ENCODE results near the gene SLC37A4.
A peak's percentile ranks its signal among the peaks of the same experiment; 100 is the strongest.

SLC37A4 gene

DNA sequence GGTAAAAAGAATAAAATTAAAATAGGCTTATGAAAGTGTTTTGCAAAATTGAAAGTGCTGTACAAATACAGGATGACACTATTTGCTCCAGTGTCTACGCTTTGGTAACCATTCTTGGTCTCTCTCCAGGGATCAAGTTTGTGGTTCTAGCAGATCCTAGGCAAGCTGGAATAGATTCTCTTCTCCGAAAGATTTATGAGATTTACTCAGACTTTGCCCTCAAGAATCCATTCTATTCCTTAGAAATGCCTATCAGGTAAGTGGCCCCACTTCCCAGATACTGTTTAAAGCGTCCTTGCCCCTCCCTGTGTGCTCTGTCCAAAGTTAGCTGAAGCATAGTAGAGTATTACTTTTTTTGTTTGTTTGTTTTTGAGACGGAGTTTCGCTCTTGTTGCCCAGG lies 9.0 kb downstream of the SLC37A4 start:
- no peak for TF ChIP-seq TEAD4 (IDR thresholded peaks at IDR 0.05)

DNA sequence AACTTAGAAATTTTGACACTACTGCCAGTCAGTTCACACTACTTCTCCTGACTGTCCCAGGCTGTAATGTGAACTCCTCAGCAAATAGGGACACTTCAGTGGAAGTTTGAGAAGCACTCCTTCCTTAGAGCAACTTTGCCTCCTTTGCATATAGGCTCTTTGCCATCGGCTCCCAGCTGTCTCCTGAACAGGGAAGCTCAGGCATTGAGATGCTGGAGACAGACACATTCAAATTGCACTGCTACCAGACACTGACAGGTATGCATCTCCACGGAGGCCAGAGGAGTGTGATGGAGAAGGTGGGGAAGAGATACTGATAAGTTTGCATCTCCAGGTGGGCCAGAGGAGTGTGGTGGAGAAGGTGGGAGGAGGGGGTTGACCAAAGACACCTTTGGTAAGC lies 10.7 kb downstream of the SLC37A4 start:
- no peak for TF ChIP-seq NFIC (IDR thresholded peaks at IDR 0.05)

DNA sequence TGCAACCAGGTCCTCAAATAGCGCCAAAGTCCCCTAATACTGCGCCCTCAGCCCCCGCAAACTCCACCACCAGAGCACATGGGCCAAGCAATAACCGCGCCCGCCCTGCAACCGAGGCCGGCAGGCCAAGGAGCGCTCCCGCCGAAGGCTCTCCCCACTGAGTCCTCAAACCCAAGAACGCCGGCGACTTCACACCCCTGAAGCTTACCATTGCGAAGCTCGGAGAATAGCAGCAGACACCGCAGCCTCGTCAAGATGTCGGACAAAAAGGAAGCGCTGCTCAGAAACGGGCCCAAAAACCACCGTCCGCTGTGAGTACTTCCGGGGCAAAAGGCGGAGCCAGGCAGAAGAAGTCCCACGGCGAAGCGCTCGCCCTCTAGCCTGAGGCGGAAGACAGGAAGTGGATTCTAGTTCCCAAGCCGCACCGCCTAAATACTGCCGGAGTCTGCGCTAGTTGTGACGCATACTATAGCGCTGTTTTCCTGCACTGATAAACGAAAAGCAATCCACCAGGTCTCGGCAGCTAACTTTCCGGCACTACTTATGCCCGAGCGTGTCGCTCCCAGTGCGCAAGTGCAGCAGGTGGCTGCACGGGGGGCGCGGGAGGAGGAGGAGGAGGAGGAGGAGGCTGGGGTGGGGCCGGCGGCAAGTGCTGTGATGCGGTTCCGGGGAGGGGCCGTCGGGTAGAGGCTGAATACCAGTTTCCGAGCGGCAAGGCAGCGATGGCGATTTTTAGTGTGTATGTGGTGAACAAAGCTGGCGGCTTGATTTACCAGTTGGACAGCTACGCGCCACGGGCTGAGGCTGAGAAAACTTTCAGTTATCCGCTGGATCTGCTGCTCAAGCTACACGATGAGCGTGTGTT lies 12.4 kb downstream of the SLC37A4 start, which contains the start of the genes RPS25 and TRAPPC4:
RPS25 (minus strand) TSS at position 270 of the 865 bp plus-strand sequence; CDS start at position 211, 59 bp downstream.
TRAPPC4 (plus strand) TSS at position 693 of the 865 bp plus-strand sequence; CDS start at position 723, 30 bp downstream.
- TF ChIP-seq TEAD4 (IDR thresholded peaks at IDR 0.05) (0 out of 2 replicates have a peak, but pooled peaks have one; percentile 7), TCF12 (IDR thresholded peaks at IDR 0.05; ENCODE audit: low read depth) (peak; percentile 43), EP300 (IDR thresholded peaks at IDR 0.05; ENCODE audit: borderline replicate concordance) (no peak), FOXM1 (IDR thresholded peaks at IDR 0.05; ENCODE audit: borderline replicate concordance, low read depth) (no peak), CREB1 (IDR thresholded peaks at IDR 0.05; ENCODE audit: low read depth) (peak; percentile 42; the same call in 1 of the 2 replicates), RAD21 (IDR thresholded peaks at IDR 0.05; ENCODE audit: low read depth) (no peak), NFIC (IDR thresholded peaks at IDR 0.05) (no peak; the same call in 1 of the 2 replicates), EGR1 (IDR thresholded peaks at IDR 0.05) (peak; percentile 47; the same call in 1 of the 2 replicates), TAF1 (IDR thresholded peaks at IDR 0.05; ENCODE audit: low read depth) (peak; percentile 81), YY1 (IDR thresholded peaks at IDR 0.05; ENCODE audit: low read depth) (peak; percentile 90), CEBPB (IDR thresholded peaks at IDR 0.05) (no peak), ZBTB7A (IDR thresholded peaks at IDR 0.05; ENCODE audit: low read depth) (no peak)
- TF ChIP-seq, protein P1, sequence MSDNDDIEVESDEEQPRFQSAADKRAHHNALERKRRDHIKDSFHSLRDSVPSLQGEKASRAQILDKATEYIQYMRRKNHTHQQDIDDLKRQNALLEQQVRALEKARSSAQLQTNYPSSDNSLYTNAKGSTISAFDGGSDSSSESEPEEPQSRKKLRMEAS (IDR thresholded peaks at IDR 0.05), result peak; percentile 88
- TF ChIP-seq, protein P2, sequence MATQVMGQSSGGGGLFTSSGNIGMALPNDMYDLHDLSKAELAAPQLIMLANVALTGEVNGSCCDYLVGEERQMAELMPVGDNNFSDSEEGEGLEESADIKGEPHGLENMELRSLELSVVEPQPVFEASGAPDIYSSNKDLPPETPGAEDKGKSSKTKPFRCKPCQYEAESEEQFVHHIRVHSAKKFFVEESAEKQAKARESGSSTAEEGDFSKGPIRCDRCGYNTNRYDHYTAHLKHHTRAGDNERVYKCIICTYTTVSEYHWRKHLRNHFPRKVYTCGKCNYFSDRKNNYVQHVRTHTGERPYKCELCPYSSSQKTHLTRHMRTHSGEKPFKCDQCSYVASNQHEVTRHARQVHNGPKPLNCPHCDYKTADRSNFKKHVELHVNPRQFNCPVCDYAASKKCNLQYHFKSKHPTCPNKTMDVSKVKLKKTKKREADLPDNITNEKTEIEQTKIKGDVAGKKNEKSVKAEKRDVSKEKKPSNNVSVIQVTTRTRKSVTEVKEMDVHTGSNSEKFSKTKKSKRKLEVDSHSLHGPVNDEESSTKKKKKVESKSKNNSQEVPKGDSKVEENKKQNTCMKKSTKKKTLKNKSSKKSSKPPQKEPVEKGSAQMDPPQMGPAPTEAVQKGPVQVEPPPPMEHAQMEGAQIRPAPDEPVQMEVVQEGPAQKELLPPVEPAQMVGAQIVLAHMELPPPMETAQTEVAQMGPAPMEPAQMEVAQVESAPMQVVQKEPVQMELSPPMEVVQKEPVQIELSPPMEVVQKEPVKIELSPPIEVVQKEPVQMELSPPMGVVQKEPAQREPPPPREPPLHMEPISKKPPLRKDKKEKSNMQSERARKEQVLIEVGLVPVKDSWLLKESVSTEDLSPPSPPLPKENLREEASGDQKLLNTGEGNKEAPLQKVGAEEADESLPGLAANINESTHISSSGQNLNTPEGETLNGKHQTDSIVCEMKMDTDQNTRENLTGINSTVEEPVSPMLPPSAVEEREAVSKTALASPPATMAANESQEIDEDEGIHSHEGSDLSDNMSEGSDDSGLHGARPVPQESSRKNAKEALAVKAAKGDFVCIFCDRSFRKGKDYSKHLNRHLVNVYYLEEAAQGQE (IDR thresholded peaks at IDR 0.05; ENCODE audit: low read depth), result peak; percentile 11; the same call in 1 of the 2 replicates
- TF ChIP-seq, protein P3, sequence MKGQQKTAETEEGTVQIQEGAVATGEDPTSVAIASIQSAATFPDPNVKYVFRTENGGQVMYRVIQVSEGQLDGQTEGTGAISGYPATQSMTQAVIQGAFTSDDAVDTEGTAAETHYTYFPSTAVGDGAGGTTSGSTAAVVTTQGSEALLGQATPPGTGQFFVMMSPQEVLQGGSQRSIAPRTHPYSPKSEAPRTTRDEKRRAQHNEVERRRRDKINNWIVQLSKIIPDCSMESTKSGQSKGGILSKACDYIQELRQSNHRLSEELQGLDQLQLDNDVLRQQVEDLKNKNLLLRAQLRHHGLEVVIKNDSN (IDR thresholded peaks at IDR 0.05), result no peak

DNA sequence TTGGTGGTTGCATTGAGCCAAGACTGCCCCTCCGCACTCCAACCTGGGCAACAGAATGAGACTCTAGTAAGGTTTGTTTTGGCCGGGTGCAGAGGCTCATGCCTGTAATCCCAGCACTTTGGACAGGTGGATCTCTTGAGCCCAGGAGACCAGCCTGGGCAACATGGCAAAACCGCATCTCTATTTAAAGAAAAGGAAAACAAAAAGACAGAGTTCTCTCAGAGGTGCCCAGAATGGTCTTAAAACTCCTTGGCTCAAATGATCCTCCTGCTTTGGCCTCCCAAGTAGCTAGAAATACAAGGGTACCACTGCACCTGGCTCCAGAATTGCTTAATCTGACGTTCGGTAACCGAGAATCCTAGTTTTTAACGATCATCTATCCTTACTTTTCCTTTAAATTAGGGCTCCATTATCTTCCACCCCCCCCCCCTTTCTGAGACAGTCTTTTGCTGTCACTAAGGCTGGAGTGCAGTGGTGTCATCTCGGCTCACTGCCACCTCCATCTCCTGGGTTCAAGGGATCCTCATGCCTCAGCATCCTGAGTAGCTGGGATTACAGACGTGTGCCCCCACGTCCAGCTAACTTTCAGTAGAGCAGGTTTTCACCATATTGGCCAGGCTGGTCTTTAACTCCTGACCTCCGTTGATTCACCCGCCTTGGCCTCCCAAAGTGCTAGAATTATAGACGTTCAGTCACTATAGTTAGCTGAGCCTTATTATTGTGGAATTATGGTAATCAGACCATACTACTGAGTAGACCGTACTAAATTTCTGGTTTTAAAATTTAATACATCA lies 14.3 kb downstream of the SLC37A4 start:
- no peak for TF ChIP-seq TEAD4 (IDR thresholded peaks at IDR 0.05)
- TF ChIP-seq NFIC (IDR thresholded peaks at IDR 0.05), result no peak
- no peak for TF ChIP-seq CEBPB (IDR thresholded peaks at IDR 0.05)
- TF ChIP-seq CREB1 (IDR thresholded peaks at IDR 0.05; ENCODE audit: low read depth), result no peak
- TF ChIP-seq RAD21 (IDR thresholded peaks at IDR 0.05; ENCODE audit: low read depth), result no peak
- no peak for TF ChIP-seq EP300 (IDR thresholded peaks at IDR 0.05; ENCODE audit: borderline replicate concordance)
- TF ChIP-seq, protein P1 (IDR thresholded peaks at IDR 0.05), result no peak
- no peak for TF ChIP-seq ZBTB7A (IDR thresholded peaks at IDR 0.05; ENCODE audit: low read depth)
- no peak for TF ChIP-seq FOXM1 (IDR thresholded peaks at IDR 0.05; ENCODE audit: borderline replicate concordance, low read depth)
- no peak for TF ChIP-seq EGR1 (IDR thresholded peaks at IDR 0.05)
- TF ChIP-seq, protein P3 (IDR thresholded peaks at IDR 0.05), result no peak
- no peak for TF ChIP-seq TAF1 (IDR thresholded peaks at IDR 0.05; ENCODE audit: low read depth)
- TF ChIP-seq TCF12 (IDR thresholded peaks at IDR 0.05; ENCODE audit: low read depth), result no peak
- TF ChIP-seq YY1 (IDR thresholded peaks at IDR 0.05; ENCODE audit: low read depth), result no peak
- TF ChIP-seq, protein P2 (IDR thresholded peaks at IDR 0.05; ENCODE audit: low read depth), result no peak

DNA sequence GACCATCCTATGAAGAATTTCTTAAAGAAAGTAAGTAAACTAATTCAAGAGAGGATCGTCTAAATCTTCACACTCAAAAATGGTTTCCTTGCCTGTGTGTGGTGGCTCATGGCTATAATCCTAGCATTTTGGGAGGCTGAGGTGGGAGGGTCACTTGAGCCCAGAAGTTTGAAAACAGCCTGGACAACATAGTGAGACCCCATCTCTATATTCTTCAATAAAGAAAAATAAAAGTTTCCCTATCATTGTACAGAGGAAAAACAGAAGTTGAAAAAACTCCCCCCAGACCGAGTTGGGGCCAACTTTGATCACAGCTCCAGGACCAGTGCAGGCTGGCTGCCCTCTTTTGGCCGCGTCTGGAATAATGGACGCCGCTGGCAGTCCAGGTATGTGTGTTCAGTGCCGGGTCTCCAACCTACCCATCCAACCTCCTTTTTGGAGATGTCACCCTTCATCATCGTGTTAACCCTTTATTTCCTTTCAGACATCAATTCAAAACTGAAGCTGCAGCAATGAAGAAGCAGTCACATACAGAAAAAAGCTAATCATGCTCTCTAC lies 15.5 kb downstream of the SLC37A4 start:
- no peak for TF ChIP-seq TCF12 (IDR thresholded peaks at IDR 0.05; ENCODE audit: low read depth)
- TF ChIP-seq YY1 (IDR thresholded peaks at IDR 0.05; ENCODE audit: low read depth), result no peak
- TF ChIP-seq EGR1 (IDR thresholded peaks at IDR 0.05), result no peak
- TF ChIP-seq CEBPB (IDR thresholded peaks at IDR 0.05), result no peak
- no peak; the same call in 1 of the 2 replicates for TF ChIP-seq RAD21 (IDR thresholded peaks at IDR 0.05; ENCODE audit: low read depth)
